ENCODE data around the gene CUEDC2. TPM values are rescaled to one million over a fixed set of nuclear protein-coding genes. Genes with fewer than 3 reads are reported as not detected.

CUEDC2 gene
- polyA plus RNA-seq, 1 donor from 2014 or later, result 169 TPM

GRCh38 chr10:102425444-102425843, 6.9 kb downstream of the CUEDC2 start:
- Histone ChIP-seq H2AFZ (ENCODE audit: low read depth, low read length) (no peak overlapping the region), H3K36me3 (ENCODE audit: insufficient read depth, low read length) (no peaks in the 10 kb centered on the region), H3K9me2 (ENCODE audit: insufficient read depth, low read length) (no peaks in the 10 kb centered on the region), H3K9me3 (ENCODE audit: low read length) (no peaks in the 10 kb centered on the region), H3K4me3 (ENCODE audit: low read length) (no peak overlapping the region), H3K27me3 (ENCODE audit: insufficient read depth, low read depth, low read length) (no peaks in the 10 kb centered on the region), H3K79me2 (replicated peaks; ENCODE audit: insufficient read depth, low read length) (no peaks in the 10 kb centered on the region), H3F3A (ENCODE audit: insufficient read depth, low read length, poor library complexity, severe bottlenecking) (peaks cover under 1% of the 10 kb centered on the region), H4K20me1 (ENCODE audit: insufficient read depth) (no peaks in the 10 kb centered on the region), H3K27ac (ENCODE audit: low read length) (no peak overlapping the region), H3K4me2 (ENCODE audit: low read length) (no peak overlapping the region), H3K9ac (ENCODE audit: low read length) (no peak overlapping the region)
- TF ChIP-seq EP300 (conservative IDR thresholded peaks at IDR 0.05; ENCODE audit: poor library complexity, severe bottlenecking) (no peak), SMC3 (conservative IDR thresholded peaks at IDR 0.05; ENCODE audit: poor library complexity) (no peak)

- no peak for TF ChIP-seq MXI1 (conservative IDR thresholded peaks at IDR 0.05; ENCODE audit: poor library complexity, severe bottlenecking)
- TF ChIP-seq SMC3 (conservative IDR thresholded peaks at IDR 0.05; ENCODE audit: poor library complexity), result no peak
- no peak for TF ChIP-seq CTCF (IDR thresholded peaks at IDR 0.05; ENCODE audit: poor library complexity, severe bottlenecking)
- TF ChIP-seq EP300 (conservative IDR thresholded peaks at IDR 0.05; ENCODE audit: poor library complexity, severe bottlenecking), result no peak
- TF ChIP-seq EZH2 (IDR thresholded peaks at IDR 0.05; ENCODE audit: borderline replicate concordance, insufficient read depth, low read length, poor library complexity, severe bottlenecking), result no peak
- no peak for TF ChIP-seq REST (IDR thresholded peaks at IDR 0.05; ENCODE audit: borderline replicate concordance)
- TF ChIP-seq POLR2AphosphoS5 (IDR thresholded peaks at IDR 0.05), result no peak
- TF ChIP-seq RAD21 (conservative IDR thresholded peaks at IDR 0.05), result no peak
- no peak for TF ChIP-seq TAF1 (IDR thresholded peaks at IDR 0.05; ENCODE audit: low read depth)
- no peaks in the 10 kb centered on the region for H3K27me3 ChIP-seq (ENCODE audit: insufficient read depth, low read depth, low read length)
- H3K4me2 ChIP-seq (ENCODE audit: low read length), result no peak overlapping the region
- no peaks in the 10 kb centered on the region for H3K79me2 ChIP-seq (replicated peaks; ENCODE audit: insufficient read depth, low read length)
- peaks cover 5% of the 10 kb centered on the region for H3F3A ChIP-seq (ENCODE audit: insufficient read depth, low read length, poor library complexity, severe bottlenecking)
- H4K20me1 ChIP-seq (ENCODE audit: insufficient read depth), result no peaks in the 10 kb centered on the region
- H3K36me3 ChIP-seq (ENCODE audit: insufficient read depth, low read length), result no peaks in the 10 kb centered on the region
- no peak overlapping the region for H3K4me3 ChIP-seq (ENCODE audit: low read length)
- no peaks in the 10 kb centered on the region for H3K9me3 ChIP-seq (ENCODE audit: low read length)
- no peaks in the 10 kb centered on the region for H3K9me2 ChIP-seq (ENCODE audit: insufficient read depth, low read length)
- H3K27ac ChIP-seq (ENCODE audit: low read length), result no peak overlapping the region
- no peak overlapping the region for H3K9ac ChIP-seq (ENCODE audit: low read length)
- no peak overlapping the region for H2AFZ ChIP-seq (ENCODE audit: low read depth, low read length)
Observed at GRCh38 chr10:102424916-102425315, 7.5 kb downstream of the CUEDC2 start.

GRCh38 chr10:102424145-102424544, 8.2 kb downstream of the CUEDC2 start:
- TF ChIP-seq CTCF (IDR thresholded peaks at IDR 0.05; ENCODE audit: poor library complexity, severe bottlenecking) (no peak), EP300 (conservative IDR thresholded peaks at IDR 0.05; ENCODE audit: poor library complexity, severe bottlenecking) (no peak), POLR2AphosphoS5 (IDR thresholded peaks at IDR 0.05) (no peak), EZH2 (IDR thresholded peaks at IDR 0.05; ENCODE audit: borderline replicate concordance, insufficient read depth, low read length, poor library complexity, severe bottlenecking) (no peak), SMC3 (conservative IDR thresholded peaks at IDR 0.05; ENCODE audit: poor library complexity) (no peak), TAF1 (IDR thresholded peaks at IDR 0.05; ENCODE audit: low read depth) (no peak)
- Histone ChIP-seq H4K20me1 (ENCODE audit: insufficient read depth) (no peaks in the 10 kb centered on the region), H3K79me2 (replicated peaks; ENCODE audit: insufficient read depth, low read length) (no peaks in the 10 kb centered on the region), H3K9me2 (ENCODE audit: insufficient read depth, low read length) (no peaks in the 10 kb centered on the region), H3F3A (ENCODE audit: insufficient read depth, low read length, poor library complexity, severe bottlenecking) (peaks cover 6% of the 10 kb centered on the region), H3K9ac (ENCODE audit: low read length) (no peak overlapping the region), H2AFZ (ENCODE audit: low read depth, low read length) (no peak overlapping the region), H3K27ac (ENCODE audit: low read length) (no peak overlapping the region), H3K4me3 (ENCODE audit: low read length) (no peak overlapping the region), H3K36me3 (ENCODE audit: insufficient read depth, low read length) (no peaks in the 10 kb centered on the region), H3K4me2 (ENCODE audit: low read length) (no peak overlapping the region), H3K9me3 (ENCODE audit: low read length) (no peaks in the 10 kb centered on the region), H3K27me3 (ENCODE audit: insufficient read depth, low read depth, low read length) (no peaks in the 10 kb centered on the region)

Measured in neural cell (in vitro differentiated cells).